IMR-90 (cell line): Measurements from ENCODE around the gene PELI1. TPM values are rescaled to one million over a fixed set of nuclear protein-coding genes. Genes with fewer than 3 reads are reported as not detected.

Experiments
- ATAC-seq: fragments of 200-7000 bp; cut with Tn5 transposase; 2 replicates; pipeline ENCODE4 v1.9.1; 2020; ENCODE audit warnings: low read depth, mild to moderate bottlenecking, moderate library complexity
- Bru-seq: library from RNA; stranded (reverse); fragments of 400-500 nt; gene quantifications from one replicate; lab custom pipeline; 2021; lab: Mats Ljungman, UMichigan
- BruChase-seq, 2 experiments: library from RNA; stranded (reverse); fragments of 400-500 nt; gene quantifications; one replicate each; lab custom pipeline; 2021; lab: Mats Ljungman, UMichigan
- BruUV-seq: library from RNA; stranded (reverse); fragments of 400-500 nt; replicated peaks from 2 replicates; lab custom pipeline; 2021; lab: Mats Ljungman, UMichigan
- CTCF ChIA-PET: fragments of 300-600 bp; formaldehyde crosslinking; extraction: SDS; loops from one replicate; lab custom pipeline; 2021; ENCODE audit warnings: antibody characterized with exemption; lab: Yijun Ruan, JAX
- POLR2A ChIA-PET: fragments of 300-600 bp; sonication (Branson Sonifier 250); formaldehyde crosslinking; loops from one replicate; lab custom pipeline; 2022; ENCODE audit warnings: antibody characterized with exemption; ENCODE audit not compliant: unreplicated experiment; lab: Charles Lee
- DNase-seq: peaks from one replicate; pipeline ENCODE4 v3.0.0; 2013
- H2AFZ ChIP-seq: replicated peaks from 2 replicates; pipeline ENCODE3; 2013; ENCODE audit warnings: low read length, mild to moderate bottlenecking; ENCODE audit not compliant: poor library complexity
- H2AK5ac ChIP-seq: 2 replicates; pipeline ENCODE4 v1.6.1; 2013; ENCODE audit warnings: low read depth, low read length, inconsistent platforms
- H2AK9ac ChIP-seq: replicated peaks from 2 replicates; pipeline ENCODE3; 2013; ENCODE audit warnings: mild to moderate bottlenecking, low read depth, low read length, moderate library complexity; ENCODE audit not compliant: poor library complexity
- H2BK120ac ChIP-seq: 2 replicates; pipeline ENCODE4 v1.6.1; 2013; ENCODE audit warnings: low read depth, low read length, inconsistent platforms
- H2BK15ac ChIP-seq: 3 replicates; pipeline ENCODE4 v1.6.1; 2013; ENCODE audit warnings: low read depth, low read length, inconsistent platforms
- H2BK20ac ChIP-seq: 2 replicates; pipeline ENCODE4 v1.6.1; 2013; ENCODE audit warnings: low read depth, mild to moderate bottlenecking, inconsistent platforms, low read length, moderate library complexity
- H2BK5ac ChIP-seq: 2 replicates; pipeline ENCODE4 v1.6.1; 2013; ENCODE audit warnings: mild to moderate bottlenecking, low read depth, low read length, inconsistent platforms; ENCODE audit not compliant: poor library complexity, severe bottlenecking
- H3K14ac ChIP-seq: replicated peaks from 2 replicates; pipeline ENCODE4 v1.6.1; 2013; ENCODE audit warnings: low read depth, low read length, inconsistent platforms
- H3K18ac ChIP-seq: 2 replicates; pipeline ENCODE4 v1.6.1; 2013; ENCODE audit warnings: low read depth, low read length, control low read depth
- H3K23ac ChIP-seq: 2 replicates; pipeline ENCODE4 v1.6.1; 2013; ENCODE audit warnings: low read depth, low read length, inconsistent platforms
- H3K27ac ChIP-seq: 2 replicates; pipeline ENCODE4 v1.5.1; 2013; ENCODE audit warnings: mild to moderate bottlenecking, control low read depth, low read length; ENCODE audit not compliant: insufficient read depth
- H3K27me3 ChIP-seq: 2 replicates; pipeline ENCODE4 v1.6.1; 2013; ENCODE audit warnings: low read length; ENCODE audit not compliant: control insufficient read depth, insufficient read depth
- H3K36me3 ChIP-seq: 2 replicates; pipeline ENCODE4 v1.6.1; 2013; ENCODE audit warnings: low read length, mixed read lengths; ENCODE audit not compliant: control insufficient read depth, insufficient read depth
- H3K4ac ChIP-seq: 2 replicates; pipeline ENCODE4 v1.6.1; 2013; ENCODE audit warnings: low read depth, low read length, inconsistent platforms
- H3K4me1 ChIP-seq: 2 replicates; pipeline ENCODE4 v1.6.1; 2013; ENCODE audit warnings: low read length, mixed read lengths; ENCODE audit not compliant: control insufficient read depth, insufficient read depth
- H3K4me2 ChIP-seq: 2 replicates; pipeline ENCODE4 v1.6.1; 2013; ENCODE audit warnings: low read depth, mild to moderate bottlenecking, control low read depth, low read length, moderate library complexity
- H3K4me3 ChIP-seq: 2 replicates; pipeline ENCODE4 v1.5.1; 2013; ENCODE audit warnings: low read depth, mild to moderate bottlenecking, control low read depth, low read length, moderate library complexity; ENCODE audit not compliant: insufficient read depth
- H3K56ac ChIP-seq: 2 replicates; pipeline ENCODE4 v1.6.1; 2013; ENCODE audit warnings: low read length, inconsistent platforms; ENCODE audit not compliant: insufficient read depth; ENCODE audit errors: extremely low read depth
- H3K79me1 ChIP-seq, 2 experiments: 2 replicates each; pipeline ENCODE4 v1.6.1; 2013; ENCODE audit warnings: low read length in 2 of 2, inconsistent platforms in 1 of 2, low read depth in 1 of 2
- H3K9ac ChIP-seq: 2 replicates; pipeline ENCODE4 v1.6.1; 2013; ENCODE audit warnings: low read depth, low read length, control low read depth
- H3K9me1 ChIP-seq: 2 replicates; pipeline ENCODE4 v1.6.1; 2013; ENCODE audit warnings: low read length, inconsistent platforms; ENCODE audit not compliant: insufficient read depth
- H3K9me3 ChIP-seq: 2 replicates; pipeline ENCODE4 v1.6.1; 2013; ENCODE audit warnings: low read length; ENCODE audit not compliant: control insufficient read depth, insufficient read depth
- H4K20me1 ChIP-seq: 2 replicates; pipeline ENCODE4 v1.6.1; 2013; ENCODE audit warnings: low read length, inconsistent platforms; ENCODE audit not compliant: insufficient read depth
- H4K5ac ChIP-seq: 2 replicates; pipeline ENCODE4 v1.6.1; 2013; ENCODE audit warnings: mild to moderate bottlenecking, low read depth, low read length, control low read depth
- H4K8ac ChIP-seq, 2 experiments: 2 replicates each; pipeline ENCODE4 v1.6.1; 2013; ENCODE audit warnings: low read depth in 2 of 2, low read length in 2 of 2, control low read depth in 1 of 2, inconsistent platforms in 1 of 2
- H4K91ac ChIP-seq: 2 replicates; pipeline ENCODE4 v1.6.1; 2013; ENCODE audit warnings: low read depth, low read length, inconsistent platforms; ENCODE audit not compliant: insufficient read depth
- MAZ ChIP-seq: IDR thresholded peaks from 2 replicates; pipeline ENCODE4 v1.6.1; 2012; ENCODE audit warnings: low read depth, mild to moderate bottlenecking, low read length, improper control_type of control experiment, moderate library complexity, borderline replicate concordance
- NFE2L2 ChIP-seq: fragments of 150-350 bp; IDR thresholded peaks from 2 replicates; pipeline ENCODE4 v1.6.1; 2016; ENCODE audit warnings: low read depth, mild to moderate bottlenecking, low read length
- POLR2A ChIP-seq: IDR thresholded peaks from 2 replicates; pipeline ENCODE4 v1.6.1; 2012; ENCODE audit warnings: mild to moderate bottlenecking, low read depth, low read length
- RAD21 ChIP-seq: IDR thresholded peaks from 2 replicates; pipeline ENCODE4 v1.6.1; 2012; ENCODE audit warnings: low read length, improper control_type of control experiment
- RFX5 ChIP-seq: IDR thresholded peaks from 2 replicates; pipeline ENCODE4 v1.8.0; 2012; ENCODE audit warnings: low read depth, mild to moderate bottlenecking, low read length, moderate library complexity
- WGBS, 2 experiments: methylation state at CpG; one replicate each; pipeline versions ENCODE4 v1.1.5 to v1.1.7; 2013; ENCODE audit warnings: missing lambda C conversion rate in 2 of 2; ENCODE audit not compliant: insufficient read length in 1 of 2; ENCODE audit errors: extremely low coverage in 2 of 2; 5-methylcytosine and 5-hydroxymethylcytosine counted together
- dilution Hi-C: fragments of 300-500 bp; cut with HindIII; formaldehyde crosslinking; loops from one replicate; pipeline ENCODE4 v1.14.3; 2018; ENCODE audit warnings: low sequenced_read_pairs; ENCODE audit not compliant: unreplicated experiment
- in situ Hi-C: fragments of 300-500 bp; cut with MboI; formaldehyde crosslinking; loops from 3 replicates; pipeline ENCODE4 v1.14.3; 2019; ENCODE audit warnings: low sequenced_read_pairs, inconsistent platforms, mixed read lengths
- intact Hi-C: fragments of 100-400 bp; cut with micrococcal nuclease; formaldehyde crosslinking; loops from 2 replicates; pipeline ENCODE4 v1.10.0; 2022
- long read RNA-seq: library from polyadenylated mRNA; unstranded; transcript quantifications from one replicate; pipeline ENCODE4 v2.0.0, GENCODE V29; 2021; ENCODE audit not compliant: unreplicated experiment
- polyA plus RNA-seq, 3 experiments: library from polyadenylated mRNA; depleted of rRNA; stranded (reverse); fragments of >200 nt; gene quantifications; 2 replicates each; pipeline ENCODE4 v1.2.3, GENCODE V29; 2012; ENCODE audit warnings: low replicate concordance in 1 of 3
- total RNA-seq: library from RNA; depleted of rRNA; stranded (reverse); fragments of >200 nt; gene quantifications from 2 replicates; pipeline ENCODE4 v1.2.3, GENCODE V29; 2012; rRNA removed
- TF ChIP-seq, protein P1 (sequence below): conservative IDR thresholded peaks from 2 replicates; pipeline ENCODE4 v1.5.1; 2012; ENCODE audit warnings: mild to moderate bottlenecking, low read depth, low read length, improper control_type of control experiment

PELI1 gene, protein sequence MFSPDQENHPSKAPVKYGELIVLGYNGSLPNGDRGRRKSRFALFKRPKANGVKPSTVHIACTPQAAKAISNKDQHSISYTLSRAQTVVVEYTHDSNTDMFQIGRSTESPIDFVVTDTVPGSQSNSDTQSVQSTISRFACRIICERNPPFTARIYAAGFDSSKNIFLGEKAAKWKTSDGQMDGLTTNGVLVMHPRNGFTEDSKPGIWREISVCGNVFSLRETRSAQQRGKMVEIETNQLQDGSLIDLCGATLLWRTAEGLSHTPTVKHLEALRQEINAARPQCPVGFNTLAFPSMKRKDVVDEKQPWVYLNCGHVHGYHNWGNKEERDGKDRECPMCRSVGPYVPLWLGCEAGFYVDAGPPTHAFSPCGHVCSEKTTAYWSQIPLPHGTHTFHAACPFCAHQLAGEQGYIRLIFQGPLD
- total RNA-seq (2.5 and 4.2 TPM in 2 replicates), polyA plus RNA-seq (2012; rRNA removed) (2.2 and 2.3 TPM in 2 replicates), Bru-seq, nascent RNA (percentile 51 among the genes with signal in this experiment), BruChase-seq, experiment 1, labeled RNA remaining after a 6-hour chase (percentile 43 among the genes with signal in this experiment), BruChase-seq, experiment 2, labeled RNA remaining after a 2-hour chase (percentile 44 among the genes with signal in this experiment)
- polyA plus RNA-seq (2012; cell fraction: cytosol; rRNA removed), result 2.4 and 2.6 TPM in 2 replicates
- 3.9 and 4.9 TPM in 2 replicates for polyA plus RNA-seq (2012; cell fraction: nucleus; rRNA removed; ENCODE audit: low replicate concordance)
- long read RNA-seq, partial matches to known transcripts, result 2 of 7 reads
- long read RNA-seq, other reads (novel, unspliced or antisense), result 1 of 7 reads

DNA sequence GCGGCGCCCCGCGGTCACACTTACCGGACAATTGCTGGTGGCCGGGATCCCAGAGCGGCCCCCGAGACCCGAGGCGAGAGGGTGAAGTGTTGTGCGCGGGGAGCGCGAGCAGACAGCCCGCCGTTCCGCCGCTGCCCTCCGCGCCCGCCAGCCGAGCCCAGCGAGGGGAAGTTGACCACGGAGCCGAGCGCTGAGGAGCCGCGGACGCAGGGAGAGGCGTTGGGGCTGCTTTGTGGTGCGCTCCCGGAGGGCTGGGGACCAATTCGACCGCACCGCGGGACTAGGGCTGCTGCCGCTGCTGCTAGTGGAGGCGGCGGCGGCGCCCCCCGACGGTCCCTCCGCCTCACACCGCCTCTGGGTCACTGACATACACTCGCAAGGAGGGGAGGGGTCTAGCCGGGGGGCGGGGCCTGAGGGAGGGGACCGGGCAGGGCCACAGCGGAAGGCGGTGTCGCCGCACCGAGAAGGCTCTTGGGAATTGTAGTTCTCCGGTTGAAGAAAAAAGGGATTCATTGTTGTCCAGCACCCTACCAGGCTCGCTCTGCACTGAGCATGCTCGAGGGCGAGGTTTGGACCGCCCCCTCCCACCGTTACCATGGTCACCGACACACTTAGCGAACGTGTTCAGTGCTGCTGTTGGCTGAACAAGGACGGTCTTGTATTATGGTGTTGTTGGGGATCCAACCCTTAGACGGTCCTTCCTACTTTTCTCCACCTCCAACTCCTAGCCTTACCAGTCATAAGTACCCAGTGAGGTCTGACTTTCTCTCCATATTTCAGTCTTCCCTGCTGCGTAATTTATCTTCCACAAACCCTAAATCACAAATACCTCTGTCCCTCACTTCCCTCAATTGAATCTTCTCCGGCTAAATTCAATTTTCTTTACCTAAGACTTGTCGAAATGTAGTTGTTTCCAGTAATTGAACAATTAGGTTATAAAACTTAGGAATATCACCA is at the start of gene PELI1:
PELI1 (minus strand) TSS at position 364 of the 957 bp plus-strand sequence. CDS start 36,110 bp downstream, outside the sequence.
- Histone ChIP-seq H3K4ac (peak within 1 kb of the TSS; percentile 26; the same call in 1 of the 2 replicates), H3K9ac (peak within 1 kb of the TSS; percentile 65), H3K56ac (peak within 1 kb of the TSS; percentile 25; the same call in 1 of the 2 replicates), H3K36me3 (no peaks in the 10 kb centered on the region), H4K91ac (no peak within 1 kb of the TSS), H2AK5ac (no peak within 1 kb of the TSS), H3K79me1 (0 out of 4 replicates have a peak, but pooled peaks cover 0 to 3% of the 10 kb centered on the region in 2 experiments), H2AK9ac (peak within 1 kb of the TSS; percentile 46), H3K9me3 (no peaks in the 10 kb centered on the region), H3K18ac (peak within 1 kb of the TSS; percentile 83; the same call in 1 of the 2 replicates), H3K4me1 (no peaks in the 10 kb centered on the region), H3K9me1 (peaks cover 3% of the 10 kb centered on the region; the same call in 1 of the 2 replicates), H2AFZ (peak within 1 kb of the TSS; percentile 99), H3K4me3 (peak within 1 kb of the TSS; percentile 90), H2BK120ac (peak within 1 kb of the TSS; percentile 32; the same call in 1 of the 2 replicates), H3K27ac (peak within 1 kb of the TSS; percentile 52), H3K4me2 (peak within 1 kb of the TSS; percentile 100), H3K23ac (peak within 1 kb of the TSS; percentile 66; the same call in 1 of the 2 replicates), H3K14ac (peak within 1 kb of the TSS; percentile 16), H4K8ac (peak within 1 kb of the TSS in 1 of 2 experiments; percentile 20; a peak in 1 of 4 replicates), H4K5ac (peak within 1 kb of the TSS; percentile 78; the same call in 1 of the 2 replicates), H2BK20ac (no peak within 1 kb of the TSS), H4K20me1 (no peaks in the 10 kb centered on the region), H3K27me3 (peaks cover 2% of the 10 kb centered on the region), H2BK15ac (no peak within 1 kb of the TSS), H2BK5ac (peak within 1 kb of the TSS; percentile 56)
- in situ Hi-C loops (no loop called here), dilution Hi-C loops (no loop called here), intact Hi-C loops (loop anchor here (2.0 to 10.0 kb wide), 4 partner anchors 96 to 720 kb away; no protein-coding TSS in a partner anchor)
- BruUV-seq, result no TSS peak
- ChIA-PET POLR2A (no interaction called here), CTCF (no interaction called here)
- 100% methylated on average over 2 of the region's 68 CpGs; no CpG with 5 or more reads in 1 of the 2 experiments for WGBS, 2 experiments
- ATAC-seq (peak; percentile 98), DNase-seq (peak; percentile 95)
- TF ChIP-seq, protein P1, sequence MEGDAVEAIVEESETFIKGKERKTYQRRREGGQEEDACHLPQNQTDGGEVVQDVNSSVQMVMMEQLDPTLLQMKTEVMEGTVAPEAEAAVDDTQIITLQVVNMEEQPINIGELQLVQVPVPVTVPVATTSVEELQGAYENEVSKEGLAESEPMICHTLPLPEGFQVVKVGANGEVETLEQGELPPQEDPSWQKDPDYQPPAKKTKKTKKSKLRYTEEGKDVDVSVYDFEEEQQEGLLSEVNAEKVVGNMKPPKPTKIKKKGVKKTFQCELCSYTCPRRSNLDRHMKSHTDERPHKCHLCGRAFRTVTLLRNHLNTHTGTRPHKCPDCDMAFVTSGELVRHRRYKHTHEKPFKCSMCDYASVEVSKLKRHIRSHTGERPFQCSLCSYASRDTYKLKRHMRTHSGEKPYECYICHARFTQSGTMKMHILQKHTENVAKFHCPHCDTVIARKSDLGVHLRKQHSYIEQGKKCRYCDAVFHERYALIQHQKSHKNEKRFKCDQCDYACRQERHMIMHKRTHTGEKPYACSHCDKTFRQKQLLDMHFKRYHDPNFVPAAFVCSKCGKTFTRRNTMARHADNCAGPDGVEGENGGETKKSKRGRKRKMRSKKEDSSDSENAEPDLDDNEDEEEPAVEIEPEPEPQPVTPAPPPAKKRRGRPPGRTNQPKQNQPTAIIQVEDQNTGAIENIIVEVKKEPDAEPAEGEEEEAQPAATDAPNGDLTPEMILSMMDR, result peak; percentile 20; the same call in 1 of the 2 replicates
- TF ChIP-seq RFX5, result no peak
- peak; percentile 80 for TF ChIP-seq POLR2A
- peak; percentile 12; the same call in 1 of the 2 replicates for TF ChIP-seq RAD21
- TF ChIP-seq MAZ, result peak; percentile 29; the same call in 1 of the 2 replicates
- TF ChIP-seq NFE2L2, result no peak
